Activated naive CD8-positive, alpha-beta T cell treated with anti-CD3 and anti-CD28 coated beads, Interleukin-2, amount 50 U/mL, for 24 hours (primary cell): ENCODE results near the gene SDR42E1.

ENCODE experiments used
- ATAC-seq: fragments of 150-1000 bp; cut with Tn5 transposase; one replicate; pipeline ENCODE4 v1.10.0; 2021
- DNase-seq: peaks from one replicate; pipeline ENCODE4 v3.0.0; 2021
- H3K27ac Mint-ChIP-seq: one replicate; pipeline ENCODE4 v1.8.0; 2021; ENCODE audit warnings: mild to moderate bottlenecking, mixed read lengths
- H3K27me3 Mint-ChIP-seq: one replicate; pipeline ENCODE4 v1.8.0; 2021; ENCODE audit warnings: mixed read lengths
- H3K36me3 Mint-ChIP-seq: one replicate; pipeline ENCODE4 v1.8.0; 2021; ENCODE audit warnings: low read depth, mixed read lengths
- H3K4me1 Mint-ChIP-seq: one replicate; pipeline ENCODE4 v1.8.0; 2021; ENCODE audit warnings: mixed read lengths
- H3K4me3 Mint-ChIP-seq: one replicate; pipeline ENCODE4 v1.8.0; 2021; ENCODE audit warnings: mild to moderate bottlenecking, moderate library complexity, mixed read lengths
- H3K9me3 Mint-ChIP-seq: one replicate; pipeline ENCODE4 v1.8.0; 2021; ENCODE audit warnings: mixed read lengths

SDR42E1 gene

DNA sequence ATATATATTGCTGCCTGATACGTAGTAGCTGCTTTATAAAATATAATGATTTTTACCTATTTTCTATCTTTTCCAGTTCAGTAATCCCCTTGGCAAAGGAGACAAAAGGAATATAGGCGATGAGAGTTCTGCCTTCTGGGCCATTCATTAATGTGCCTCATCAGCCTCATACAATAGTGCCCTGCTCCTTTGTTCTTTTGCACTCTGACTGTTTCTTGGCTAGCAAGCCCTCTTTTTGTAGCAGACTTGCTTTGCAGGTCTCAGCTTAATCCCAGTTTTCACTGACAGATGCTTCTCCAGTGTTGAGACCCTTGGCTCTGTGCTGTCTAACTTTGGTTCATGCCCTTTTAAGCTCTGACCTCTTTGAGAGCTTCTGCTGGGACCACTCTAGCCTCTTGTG is 34.2 kb upstream of the SDR42E1 start:
- peaks cover 13% of the 10 kb centered on the region for H3K27me3 Mint-ChIP-seq
- no peak overlapping the region for H3K4me3 Mint-ChIP-seq
- no peaks in the 10 kb centered on the region for H3K36me3 Mint-ChIP-seq
- DNase-seq: no peak
- H3K9me3 Mint-ChIP-seq: no peaks in the 10 kb centered on the region
- no peak for ATAC-seq
- H3K27ac Mint-ChIP-seq: no peak overlapping the region
- no peaks in the 10 kb centered on the region for H3K4me1 Mint-ChIP-seq

DNA sequence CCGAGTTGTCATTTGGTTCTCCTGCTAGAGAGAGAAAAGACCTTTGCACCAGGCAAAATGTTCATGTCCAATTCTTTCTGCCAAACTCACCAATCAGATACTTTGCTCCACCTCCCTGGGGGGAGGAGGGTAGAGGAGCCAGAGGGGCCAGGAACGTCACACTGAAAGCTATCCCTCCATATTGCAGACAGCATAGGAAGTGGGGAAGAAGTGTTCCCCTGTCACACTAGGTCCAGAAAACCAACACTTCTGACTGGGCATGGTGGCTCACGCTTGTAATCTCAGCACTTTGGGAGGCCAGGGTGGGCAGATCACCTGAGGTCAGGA is 33.3 kb upstream of the SDR42E1 start:
- ATAC-seq (no peak), DNase-seq (no peak)
- H3K4me1 Mint-ChIP-seq: no peaks in the 10 kb centered on the region
- H3K27ac Mint-ChIP-seq: no peak overlapping the region
- no peaks in the 10 kb centered on the region for H3K9me3 Mint-ChIP-seq
- no peak overlapping the region for H3K4me3 Mint-ChIP-seq
- H3K27me3 Mint-ChIP-seq: peaks cover 13% of the 10 kb centered on the region
- H3K36me3 Mint-ChIP-seq: no peaks in the 10 kb centered on the region

DNA sequence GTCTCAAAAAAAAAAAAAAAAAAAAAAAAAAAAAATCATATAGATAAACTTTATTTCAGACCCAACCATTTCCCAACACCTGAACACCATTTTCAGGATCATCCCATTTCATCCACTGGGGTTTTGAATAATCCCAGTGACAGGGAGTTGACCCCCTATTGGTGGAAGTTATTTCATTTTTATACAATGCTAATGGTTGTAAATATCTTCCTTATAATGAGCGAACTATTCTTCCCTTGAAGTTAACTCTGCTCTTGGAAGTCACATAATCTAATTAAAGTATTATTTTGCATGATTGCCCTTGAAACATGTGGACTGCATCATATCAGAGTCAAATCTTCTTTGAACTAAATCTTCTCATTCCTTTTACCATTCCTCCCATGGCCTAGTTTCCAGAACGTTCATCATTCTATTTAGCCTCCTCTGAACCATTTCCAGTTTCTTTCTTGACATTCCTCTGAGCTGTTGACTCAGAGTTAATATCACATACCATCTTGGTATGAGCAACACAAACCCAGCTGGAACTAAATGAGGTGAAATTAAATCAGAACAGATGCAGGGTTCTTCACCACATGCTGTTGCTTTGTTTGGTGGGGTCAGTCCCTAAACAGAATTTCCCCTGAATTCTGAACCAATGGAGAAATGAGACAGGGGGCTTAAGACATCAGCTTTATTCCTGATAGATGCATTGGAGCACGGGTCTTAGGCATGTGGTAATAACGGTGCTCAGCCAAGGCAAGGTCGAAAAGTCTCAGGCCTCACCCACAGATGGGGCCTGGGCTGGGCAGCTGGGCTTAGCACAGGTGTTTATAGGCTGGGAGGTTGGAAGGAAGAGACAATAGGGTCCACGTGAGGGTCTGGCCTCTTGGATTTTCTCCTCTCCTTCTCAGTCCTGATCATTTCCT is 32.7 kb upstream of the SDR42E1 start:
- no peaks in the 10 kb centered on the region for H3K9me3 Mint-ChIP-seq
- DNase-seq: no peak

DNA sequence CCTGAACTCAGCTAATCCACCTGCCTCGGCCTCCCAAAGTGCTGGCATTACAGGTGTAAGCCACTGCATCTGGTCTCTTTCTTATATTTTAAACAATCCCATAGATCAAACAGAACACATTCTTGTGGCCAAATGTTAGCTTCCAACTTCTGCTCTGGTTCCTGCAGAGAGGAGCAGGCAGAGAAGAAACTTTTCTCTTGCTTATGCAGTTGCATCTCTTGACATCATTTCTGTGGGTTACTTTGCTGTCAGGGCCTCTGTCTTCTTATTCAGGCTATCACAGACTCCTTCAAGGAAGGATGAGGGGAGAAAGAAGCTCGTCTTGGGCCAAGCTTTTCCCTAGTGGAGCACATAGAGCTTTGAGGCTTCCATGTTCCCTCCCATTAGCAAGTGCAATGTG is 31.6 kb upstream of the SDR42E1 start:
- Mint-ChIP-seq H3K4me1 (no peaks in the 10 kb centered on the region), H3K9me3 (no peaks in the 10 kb centered on the region), H3K27me3 (peaks cover 15% of the 10 kb centered on the region), H3K27ac (no peak overlapping the region), H3K36me3 (no peaks in the 10 kb centered on the region), H3K4me3 (no peak overlapping the region)
- DNase-seq: no peak
- no peak for ATAC-seq

More for the DNA sequence above, 32.7 kb upstream of the SDR42E1 start:
- H3K36me3 Mint-ChIP-seq: no peaks in the 10 kb centered on the region
- peaks cover 13% of the 10 kb centered on the region for H3K27me3 Mint-ChIP-seq
- no peak overlapping the region for H3K27ac Mint-ChIP-seq
- ATAC-seq: no peak
- H3K4me3 Mint-ChIP-seq: no peak overlapping the region
- no peaks in the 10 kb centered on the region for H3K4me1 Mint-ChIP-seq

DNA sequence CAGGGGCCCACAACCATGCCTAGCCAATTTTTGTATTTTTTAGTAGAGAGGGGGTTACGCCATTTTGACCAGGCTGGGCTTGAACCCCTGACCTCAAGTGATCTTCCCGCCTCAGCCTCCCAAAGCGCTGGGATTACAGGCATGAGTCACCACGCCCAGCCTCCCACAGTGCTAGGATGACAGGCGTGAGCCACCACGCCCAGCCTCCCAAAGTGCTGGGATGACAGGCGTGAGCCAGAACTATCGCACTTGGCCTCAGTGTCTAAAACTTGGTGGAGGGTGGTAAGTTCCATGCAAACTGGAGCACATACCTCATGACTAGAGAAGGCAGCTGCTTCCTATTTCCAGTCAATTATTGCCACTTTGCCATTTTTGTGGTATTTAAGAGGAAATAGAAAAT is 30.9 kb upstream of the SDR42E1 start:
- peaks cover 13% of the 10 kb centered on the region for H3K27me3 Mint-ChIP-seq
- no peak overlapping the region for H3K27ac Mint-ChIP-seq
- DNase-seq (no peak), ATAC-seq (no peak)
- no peaks in the 10 kb centered on the region for H3K36me3 Mint-ChIP-seq
- H3K9me3 Mint-ChIP-seq: no peaks in the 10 kb centered on the region
- no peak overlapping the region for H3K4me3 Mint-ChIP-seq
- no peaks in the 10 kb centered on the region for H3K4me1 Mint-ChIP-seq

DNA sequence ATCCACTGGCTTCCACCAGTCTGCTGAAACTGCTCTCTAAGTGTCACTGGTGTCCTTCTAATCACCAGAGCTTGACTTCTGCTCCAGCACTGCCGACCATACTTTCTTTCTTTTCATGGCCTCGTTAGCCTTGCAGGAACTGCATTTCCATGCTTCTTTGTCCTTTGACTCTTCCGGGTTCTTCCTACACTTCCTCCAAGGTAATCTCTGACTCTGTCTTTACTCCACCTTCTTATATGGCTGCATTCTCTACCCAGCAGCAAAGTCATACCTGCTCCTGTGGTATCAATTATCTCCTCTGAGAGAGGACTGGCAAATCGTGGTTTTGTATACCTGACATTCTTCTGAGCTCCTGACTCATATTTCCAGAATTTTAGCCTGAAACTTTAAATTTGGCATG is 30.3 kb upstream of the SDR42E1 start:
- Mint-ChIP-seq H3K27me3 (peaks cover 12% of the 10 kb centered on the region), H3K27ac (no peak overlapping the region)

DNA sequence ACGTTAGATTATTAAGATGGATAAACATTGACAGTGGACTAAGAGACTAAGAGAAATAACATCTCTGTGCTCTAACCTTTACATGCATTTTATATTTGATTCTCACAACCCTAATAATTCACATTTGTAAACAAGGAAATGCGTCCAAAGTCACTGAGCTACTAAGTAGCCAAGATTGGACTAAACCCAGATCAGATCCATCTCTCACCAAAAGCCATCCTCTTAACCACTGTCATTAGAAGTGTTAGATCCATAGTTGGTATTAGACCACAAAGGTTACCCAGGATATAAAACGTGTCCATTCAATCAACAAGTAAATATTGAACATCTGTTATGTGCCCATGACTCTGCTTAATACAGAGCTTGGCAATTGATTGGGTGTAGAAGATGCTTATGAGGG is 29.0 kb upstream of the SDR42E1 start:
- Mint-ChIP-seq H3K4me1 (no peaks in the 10 kb centered on the region), H3K9me3 (no peaks in the 10 kb centered on the region)
- ATAC-seq: no peak

More for the DNA sequence above, 30.3 kb upstream of the SDR42E1 start:
- H3K4me1 Mint-ChIP-seq: no peaks in the 10 kb centered on the region
- DNase-seq (no peak), ATAC-seq (no peak)
- H3K36me3 Mint-ChIP-seq: no peaks in the 10 kb centered on the region
- no peak overlapping the region for H3K4me3 Mint-ChIP-seq
- no peaks in the 10 kb centered on the region for H3K9me3 Mint-ChIP-seq

DNA sequence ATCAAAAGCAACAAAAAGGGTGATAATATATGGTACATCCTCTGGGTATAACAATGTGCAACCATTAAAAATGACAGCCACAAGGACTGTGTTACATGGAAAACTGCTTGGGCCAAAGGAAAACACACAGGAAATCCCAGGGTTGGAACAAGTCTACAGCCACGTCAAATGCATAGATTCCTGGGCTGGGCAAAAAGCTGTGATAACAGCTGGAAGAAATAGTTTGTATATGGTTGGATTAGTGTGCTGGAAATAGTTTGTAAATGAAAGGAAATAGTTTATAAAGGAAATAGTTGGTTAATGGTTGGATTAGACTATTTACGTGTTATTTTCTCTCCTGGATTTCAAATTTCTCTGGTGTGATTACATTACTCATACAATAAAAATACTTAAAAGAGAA is 26.4 kb upstream of the SDR42E1 start:
- no peak for ATAC-seq
- H3K27ac Mint-ChIP-seq: no peak overlapping the region
- peaks cover 18% of the 10 kb centered on the region for H3K27me3 Mint-ChIP-seq
- no peaks in the 10 kb centered on the region for H3K4me1 Mint-ChIP-seq
- no peaks in the 10 kb centered on the region for H3K36me3 Mint-ChIP-seq
- H3K9me3 Mint-ChIP-seq: no peaks in the 10 kb centered on the region
- H3K4me3 Mint-ChIP-seq: no peak overlapping the region
- DNase-seq: no peak

More for the DNA sequence above, 29.0 kb upstream of the SDR42E1 start:
- no peaks in the 10 kb centered on the region for H3K36me3 Mint-ChIP-seq
- no peak overlapping the region for H3K4me3 Mint-ChIP-seq
- no peak overlapping the region for H3K27ac Mint-ChIP-seq
- H3K27me3 Mint-ChIP-seq: peaks cover 10% of the 10 kb centered on the region
- no peak for DNase-seq

DNA sequence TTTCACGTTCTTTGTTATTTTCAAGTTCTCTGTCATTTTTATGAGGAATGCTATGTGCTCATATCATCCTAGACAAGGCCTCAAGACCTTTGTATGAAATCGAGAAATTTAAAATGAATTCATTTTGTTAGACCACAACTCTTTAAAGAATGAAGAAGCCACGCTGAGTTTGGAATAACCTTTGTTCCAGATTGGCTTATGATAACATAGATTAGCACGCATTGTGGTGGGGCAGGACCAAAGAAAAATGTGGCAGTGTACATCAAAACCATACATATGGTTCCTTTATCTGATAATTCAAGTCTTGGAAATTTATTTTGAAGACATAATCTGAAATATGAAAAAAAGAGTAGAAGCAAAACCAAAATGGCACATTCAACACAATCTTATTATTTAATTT is 26.0 kb upstream of the SDR42E1 start:
- H3K27ac Mint-ChIP-seq: no peak overlapping the region
- no peaks in the 10 kb centered on the region for H3K36me3 Mint-ChIP-seq
- no peak overlapping the region for H3K4me3 Mint-ChIP-seq
- ATAC-seq (no peak), DNase-seq (no peak)
- H3K27me3 Mint-ChIP-seq: peaks cover 21% of the 10 kb centered on the region
- no peaks in the 10 kb centered on the region for H3K9me3 Mint-ChIP-seq
- H3K4me1 Mint-ChIP-seq: no peaks in the 10 kb centered on the region

DNA sequence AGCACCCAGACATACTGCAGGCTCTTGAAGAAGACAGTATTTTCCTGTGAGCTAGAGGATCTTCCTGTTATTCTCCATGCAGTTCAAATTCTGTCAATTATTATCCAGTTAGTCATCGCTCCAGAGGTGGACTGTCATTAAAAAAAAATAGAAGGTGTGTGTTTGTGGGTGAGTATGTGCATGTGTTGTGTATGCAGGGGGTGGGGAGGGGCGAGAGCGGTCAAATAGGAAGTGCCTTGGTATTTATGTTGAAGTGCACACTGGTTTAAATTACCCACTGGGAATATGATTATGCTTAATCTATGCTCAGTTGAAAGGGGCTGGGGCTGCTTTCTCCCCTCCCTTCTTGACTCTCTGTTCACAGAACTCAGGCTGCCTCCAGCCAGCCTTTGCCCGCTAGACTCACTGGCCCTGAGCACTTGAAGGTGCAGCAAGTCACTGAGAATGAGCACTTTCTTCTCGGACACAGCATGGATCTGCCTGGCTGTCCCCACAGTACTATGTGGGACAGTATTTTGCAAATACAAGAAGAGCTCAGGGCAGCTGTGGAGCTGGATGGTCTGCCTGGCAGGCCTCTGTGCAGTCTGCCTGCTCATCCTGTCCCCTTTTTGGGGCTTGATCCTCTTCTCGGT is 23.8 kb upstream of the SDR42E1 start, which contains the start of gene HSD17B2:
Gene HSD17B2 (plus strand): TSS at position 273 of the 632 bp plus-strand sequence. CDS start 172 bp downstream, at position 445.
- peaks cover 26% of the 10 kb centered on the region for H3K27me3 Mint-ChIP-seq
- H3K36me3 Mint-ChIP-seq: no peaks in the 10 kb centered on the region
- DNase-seq (no peak), ATAC-seq (no peak)
- no peaks in the 10 kb centered on the region for H3K4me1 Mint-ChIP-seq
- H3K9me3 Mint-ChIP-seq: no peaks in the 10 kb centered on the region
- H3K27ac Mint-ChIP-seq: no peak within 1 kb of the TSS
- H3K4me3 Mint-ChIP-seq: no peak within 1 kb of the TSS

DNA sequence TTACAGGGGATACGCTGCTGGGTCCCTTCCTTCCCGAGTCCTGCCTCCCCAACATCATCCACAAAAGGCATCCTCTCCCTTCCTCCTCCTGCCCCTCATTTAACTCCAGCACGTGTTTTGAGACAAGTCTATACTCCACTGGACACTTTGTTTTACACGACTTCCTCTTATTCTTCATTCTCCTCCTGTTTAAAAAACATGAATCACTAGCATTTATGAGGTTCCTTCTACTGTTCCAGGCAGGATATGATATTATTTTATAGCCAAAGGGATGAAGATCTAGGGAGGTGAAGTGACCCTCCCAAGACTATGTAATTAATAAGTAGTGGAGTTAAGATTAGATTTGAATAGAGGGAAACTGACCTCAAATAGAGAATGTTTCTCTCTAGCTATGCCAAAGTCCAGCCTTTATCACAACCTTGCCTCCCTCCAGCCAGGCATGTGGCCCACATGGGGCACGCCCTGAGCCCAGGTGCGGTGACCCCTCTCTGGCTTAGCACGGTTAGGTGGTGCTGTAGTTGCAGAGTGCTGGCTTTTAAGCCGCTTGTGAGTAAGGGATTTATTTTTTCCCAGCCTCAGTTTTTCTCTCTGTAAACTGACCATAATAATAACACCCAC is 22.5 kb upstream of the SDR42E1 start:
- no peaks in the 10 kb centered on the region for H3K9me3 Mint-ChIP-seq
- ATAC-seq: no peak
- no peaks in the 10 kb centered on the region for H3K36me3 Mint-ChIP-seq
- H3K4me1 Mint-ChIP-seq: no peaks in the 10 kb centered on the region
- H3K27ac Mint-ChIP-seq: no peak overlapping the region
- DNase-seq: no peak
- no peak overlapping the region for H3K4me3 Mint-ChIP-seq
- H3K27me3 Mint-ChIP-seq: peaks cover 25% of the 10 kb centered on the region

DNA sequence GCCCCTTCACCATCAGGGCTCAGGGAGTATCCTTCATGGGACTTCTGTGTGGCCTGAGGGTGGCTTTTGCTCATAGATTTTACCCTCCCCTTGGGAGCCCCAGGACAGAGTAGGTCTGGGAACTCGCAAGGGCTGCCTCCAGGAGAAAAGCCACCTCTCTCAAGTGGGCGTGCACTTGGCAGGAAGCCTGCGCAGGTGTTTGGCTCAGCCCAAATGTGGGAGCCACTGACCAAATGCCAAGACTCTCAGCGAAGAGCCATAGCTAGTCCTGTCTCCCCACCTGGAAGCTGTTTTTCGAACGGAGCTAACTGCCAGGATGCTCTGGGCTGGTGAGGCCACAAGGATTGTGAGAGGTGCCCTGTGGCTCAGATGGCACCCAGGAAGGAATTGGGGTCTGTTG is 21.7 kb upstream of the SDR42E1 start:
- no peak for DNase-seq
- Mint-ChIP-seq H3K27me3 (peaks cover 22% of the 10 kb centered on the region), H3K9me3 (no peaks in the 10 kb centered on the region), H3K4me3 (no peak overlapping the region), H3K36me3 (no peaks in the 10 kb centered on the region), H3K4me1 (no peaks in the 10 kb centered on the region), H3K27ac (no peak overlapping the region)
- ATAC-seq: no peak

DNA sequence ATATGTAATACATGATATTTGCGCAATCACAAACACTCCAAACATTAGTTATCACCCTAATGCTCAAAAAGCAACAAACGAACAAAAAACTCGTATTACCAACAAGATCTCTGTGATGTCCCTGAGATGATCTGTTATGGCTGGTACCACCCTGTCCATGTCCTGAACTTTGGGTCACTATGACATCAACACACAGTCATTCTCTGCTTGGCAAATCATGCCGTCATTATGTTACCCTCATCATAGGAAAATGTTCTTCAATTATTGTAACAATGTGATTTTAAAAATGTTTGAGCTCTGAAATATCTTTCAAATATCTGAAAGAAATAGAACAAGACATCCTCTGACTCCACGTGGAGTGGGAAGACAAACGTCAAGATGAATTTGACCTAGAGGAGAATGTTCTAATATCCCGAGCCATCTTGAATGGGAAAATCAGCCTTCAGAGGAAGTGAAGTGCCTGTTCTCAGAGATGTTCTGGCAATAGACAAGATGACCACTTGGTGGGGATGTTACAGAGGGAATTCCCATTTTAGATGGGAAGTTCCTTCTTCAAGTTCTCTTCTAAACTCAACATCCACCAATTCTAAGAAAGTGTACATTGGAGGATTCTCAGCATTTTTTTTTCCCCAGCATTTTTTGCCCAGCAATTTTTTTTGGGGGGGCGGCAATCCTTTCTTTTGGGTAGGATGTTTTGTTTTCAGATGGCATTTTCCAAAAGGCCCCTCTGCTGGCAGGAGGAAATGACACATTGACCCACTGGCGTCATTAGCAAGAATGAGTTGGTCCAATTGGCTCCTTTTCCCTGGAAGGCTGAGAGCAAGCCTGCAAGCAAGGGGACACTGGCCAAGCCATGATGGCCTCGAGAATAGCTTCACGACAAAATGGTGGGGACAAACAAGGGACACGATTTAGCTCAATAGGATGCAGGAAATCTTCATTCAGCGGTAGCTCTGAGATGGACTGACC is 20.1 kb upstream of the SDR42E1 start:
- Mint-ChIP-seq H3K27me3 (peaks cover 22% of the 10 kb centered on the region), H3K36me3 (no peaks in the 10 kb centered on the region), H3K4me1 (no peaks in the 10 kb centered on the region), H3K9me3 (no peaks in the 10 kb centered on the region), H3K4me3 (no peak overlapping the region), H3K27ac (no peak overlapping the region)
- ATAC-seq (no peak), DNase-seq (no peak)

DNA sequence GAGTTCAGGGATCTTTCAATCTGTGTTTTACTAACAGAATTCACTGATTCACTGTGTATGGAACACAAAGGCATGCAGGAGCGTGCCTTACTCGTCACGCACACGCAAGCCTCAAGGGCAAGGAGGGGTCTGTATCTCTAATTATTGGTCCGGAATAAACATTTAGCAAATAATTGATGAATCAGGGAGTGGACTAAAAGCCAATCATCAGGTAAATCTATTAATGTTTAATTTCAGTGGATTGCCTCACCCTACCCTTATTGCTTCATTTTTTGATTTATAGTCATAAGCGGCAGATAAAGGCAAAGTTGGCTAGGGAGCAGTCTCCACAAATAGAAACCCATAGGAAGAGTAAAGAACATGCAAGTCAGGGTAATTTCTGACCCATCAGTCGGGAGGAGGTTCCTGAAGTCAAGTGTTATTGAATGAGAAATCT is 16.4 kb upstream of the SDR42E1 start:
- H3K9me3 Mint-ChIP-seq: no peaks in the 10 kb centered on the region
- no peak overlapping the region for H3K27ac Mint-ChIP-seq
- no peak for ATAC-seq
- peaks cover 21% of the 10 kb centered on the region for H3K27me3 Mint-ChIP-seq
- H3K4me1 Mint-ChIP-seq: no peaks in the 10 kb centered on the region
- no peak overlapping the region for H3K4me3 Mint-ChIP-seq
- no peaks in the 10 kb centered on the region for H3K36me3 Mint-ChIP-seq
- DNase-seq: no peak
